GM23248 (cell line): ENCODE measurements around the gene GLDC.

Experiments used
- EZH2 ChIP-seq: fragments of 200-600 bp; sonication (generic); IDR thresholded peaks from 2 replicates; pipeline ENCODE4 v1.6.1; 2018; ENCODE audit warnings: antibody characterized with exemption, mild to moderate bottlenecking; ENCODE audit not compliant: insufficient read depth, poor library complexity, severe bottlenecking
- EZH2phosphoT487 ChIP-seq: fragments of 200-600 bp; sonication (generic); IDR thresholded peaks from 2 replicates; pipeline ENCODE4 v1.6.1; 2018; ENCODE audit warnings: antibody characterized with exemption, moderate library complexity, mild to moderate bottlenecking, low read depth; ENCODE audit not compliant: insufficient read depth

DNA sequence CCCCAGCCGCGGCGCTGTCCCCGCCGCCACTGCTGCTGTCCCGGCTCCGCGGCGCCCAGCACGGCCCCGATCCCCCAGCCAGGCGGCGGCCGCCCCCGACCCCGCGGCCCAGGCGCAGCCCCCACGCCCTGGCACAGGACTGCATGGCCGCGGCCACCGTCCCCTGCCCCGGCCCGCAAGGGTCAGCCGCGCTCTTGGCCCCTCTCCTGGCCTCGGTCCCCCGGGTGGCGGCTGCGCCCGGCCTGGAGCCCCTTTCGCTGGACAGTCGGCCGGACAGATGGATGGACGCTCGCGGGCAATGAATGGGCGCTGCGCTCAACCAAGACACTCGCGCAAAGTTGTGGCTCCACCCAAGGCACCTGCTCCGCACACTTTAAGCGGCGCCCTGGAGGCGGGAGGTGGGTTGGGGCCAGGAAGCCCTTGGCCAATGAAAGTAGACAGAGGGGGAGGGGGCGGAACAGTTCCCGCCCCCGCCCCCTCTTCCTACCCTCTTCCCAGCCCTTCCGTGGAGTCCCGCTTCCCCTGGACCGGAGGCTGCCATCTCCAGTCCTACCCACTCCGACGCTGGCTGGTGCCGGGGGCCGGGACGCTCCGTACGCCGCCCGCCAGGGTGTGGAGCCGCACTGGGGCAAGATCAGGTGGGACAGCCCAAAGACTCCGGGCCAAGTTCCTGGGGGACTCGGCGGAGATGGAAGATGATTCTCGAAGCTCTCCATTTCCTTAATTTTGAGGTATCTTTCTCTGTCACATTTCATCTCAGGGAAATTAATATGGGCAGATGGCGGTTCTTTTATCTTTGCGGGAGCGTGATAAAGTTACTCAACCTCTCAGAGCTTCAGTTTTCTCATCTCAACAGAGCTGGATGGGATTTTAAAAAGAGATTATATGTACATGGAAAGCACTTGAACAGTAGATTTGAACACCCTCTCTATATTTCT, at the start of gene GLDC:
- TF ChIP-seq EZH2 (peak; percentile 84), EZH2phosphoT487 (no peak)
